Neural crest cell (in vitro differentiated cells): Measurements from ENCODE around the gene EDEM1. TPM values are rescaled to one million over a fixed set of nuclear protein-coding genes. Genes with fewer than 3 reads are reported as not detected.

Experiments
- DNase-seq: peaks from one replicate; pipeline ENCODE4 v3.0.0; 2021; ENCODE audit warnings: low read depth, mixed read lengths, low spot score
- H3K27ac Mint-ChIP-seq: one replicate; pipeline ENCODE4 v1.8.0; 2021; ENCODE audit warnings: mild to moderate bottlenecking, mixed read lengths; ENCODE audit not compliant: unreplicated experiment
- H3K27me3 Mint-ChIP-seq: 2 replicates; pipeline ENCODE4 v1.8.0; 2021; ENCODE audit warnings: low read depth, mild to moderate bottlenecking, mixed read lengths
- H3K36me3 Mint-ChIP-seq: 2 replicates; pipeline ENCODE4 v1.8.0; 2021; ENCODE audit warnings: low read depth, mild to moderate bottlenecking, mixed read lengths
- H3K4me1 Mint-ChIP-seq: 2 replicates; pipeline ENCODE4 v1.8.0; 2021; ENCODE audit warnings: mixed read lengths
- H3K4me3 Mint-ChIP-seq: one replicate; pipeline ENCODE4 v1.8.0; 2021; ENCODE audit warnings: mild to moderate bottlenecking, mixed read lengths
- H3K9me3 Mint-ChIP-seq: 2 replicates; pipeline ENCODE4 v1.8.0; 2021; ENCODE audit warnings: mixed read lengths
- total RNA-seq: library from RNA; stranded (reverse); gene quantifications from 2 replicates; pipeline ENCODE4 v1.2.1, GENCODE V29; 2021
- TF ChIP-seq, protein P1 (sequence below): fragments of 200-600 bp; sonication (generic); conservative IDR thresholded peaks from 2 replicates; pipeline ENCODE4 v1.5.0; 2021; ENCODE audit warnings: antibody characterized with exemption, mild to moderate bottlenecking

EDEM1 gene
- total RNA-seq, 1 donor from 2014 or later: 21.2 TPM

DNA sequence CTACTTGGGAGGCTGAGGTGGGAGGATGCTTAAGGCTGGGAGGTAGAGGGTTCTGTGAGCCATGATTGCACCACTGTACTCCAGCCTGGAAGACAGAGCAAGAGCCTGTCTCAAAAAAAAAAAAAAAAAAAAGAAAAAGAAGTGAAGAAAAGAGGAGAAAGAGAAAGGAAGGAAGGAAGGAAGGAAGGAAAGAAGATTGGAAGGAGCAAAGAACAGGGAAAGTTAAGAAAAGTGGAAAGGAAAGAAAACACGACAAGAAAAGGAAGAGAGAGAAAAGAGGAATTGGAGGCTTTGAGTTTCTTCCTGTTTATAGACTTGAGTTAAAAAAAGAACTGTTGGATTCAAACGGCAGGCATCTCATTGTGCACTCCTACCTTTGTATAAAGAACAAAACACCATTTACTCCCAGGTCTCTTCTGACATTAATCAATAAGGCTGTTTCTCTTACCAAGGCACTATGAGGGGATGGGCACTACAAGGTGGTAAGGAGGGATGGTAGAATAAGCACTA, 73.5 kb downstream of the EDEM1 start:
- Mint-ChIP-seq H3K27ac (no peak overlapping the region), H3K4me3 (no peak overlapping the region), H3K36me3 (no peaks in the 10 kb centered on the region), H3K27me3 (no peaks in the 10 kb centered on the region), H3K4me1 (peaks cover 5% of the 10 kb centered on the region), H3K9me3 (peaks cover 4% of the 10 kb centered on the region)
- no peak for DNase-seq
- TF ChIP-seq, protein P1, sequence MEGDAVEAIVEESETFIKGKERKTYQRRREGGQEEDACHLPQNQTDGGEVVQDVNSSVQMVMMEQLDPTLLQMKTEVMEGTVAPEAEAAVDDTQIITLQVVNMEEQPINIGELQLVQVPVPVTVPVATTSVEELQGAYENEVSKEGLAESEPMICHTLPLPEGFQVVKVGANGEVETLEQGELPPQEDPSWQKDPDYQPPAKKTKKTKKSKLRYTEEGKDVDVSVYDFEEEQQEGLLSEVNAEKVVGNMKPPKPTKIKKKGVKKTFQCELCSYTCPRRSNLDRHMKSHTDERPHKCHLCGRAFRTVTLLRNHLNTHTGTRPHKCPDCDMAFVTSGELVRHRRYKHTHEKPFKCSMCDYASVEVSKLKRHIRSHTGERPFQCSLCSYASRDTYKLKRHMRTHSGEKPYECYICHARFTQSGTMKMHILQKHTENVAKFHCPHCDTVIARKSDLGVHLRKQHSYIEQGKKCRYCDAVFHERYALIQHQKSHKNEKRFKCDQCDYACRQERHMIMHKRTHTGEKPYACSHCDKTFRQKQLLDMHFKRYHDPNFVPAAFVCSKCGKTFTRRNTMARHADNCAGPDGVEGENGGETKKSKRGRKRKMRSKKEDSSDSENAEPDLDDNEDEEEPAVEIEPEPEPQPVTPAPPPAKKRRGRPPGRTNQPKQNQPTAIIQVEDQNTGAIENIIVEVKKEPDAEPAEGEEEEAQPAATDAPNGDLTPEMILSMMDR: no peak

DNA sequence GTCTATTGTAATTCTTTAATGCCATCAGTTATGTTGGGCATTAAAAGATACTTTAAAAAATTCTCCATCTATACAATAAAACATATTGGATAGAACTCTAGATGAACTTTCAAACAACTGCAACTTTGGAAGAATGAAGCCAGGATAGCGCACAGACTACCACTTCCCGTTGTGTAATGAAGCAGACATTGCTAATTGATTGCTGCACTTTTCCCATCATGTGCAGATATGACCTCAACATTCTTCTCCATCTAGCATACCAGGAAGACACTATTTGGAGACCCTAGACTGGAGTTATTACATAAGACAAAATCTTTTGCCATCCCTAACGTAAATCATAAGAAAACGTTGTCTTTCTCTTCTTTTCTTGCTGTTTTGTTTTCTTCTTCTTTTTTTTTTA, 75.0 kb downstream of the EDEM1 start:
- Mint-ChIP-seq H3K36me3 (no peaks in the 10 kb centered on the region), H3K4me1 (peaks cover 5% of the 10 kb centered on the region), H3K4me3 (no peak overlapping the region), H3K27me3 (no peaks in the 10 kb centered on the region), H3K9me3 (peaks cover 4% of the 10 kb centered on the region), H3K27ac (no peak overlapping the region)
- DNase-seq: no peak
- TF ChIP-seq, protein P1: no peak

DNA sequence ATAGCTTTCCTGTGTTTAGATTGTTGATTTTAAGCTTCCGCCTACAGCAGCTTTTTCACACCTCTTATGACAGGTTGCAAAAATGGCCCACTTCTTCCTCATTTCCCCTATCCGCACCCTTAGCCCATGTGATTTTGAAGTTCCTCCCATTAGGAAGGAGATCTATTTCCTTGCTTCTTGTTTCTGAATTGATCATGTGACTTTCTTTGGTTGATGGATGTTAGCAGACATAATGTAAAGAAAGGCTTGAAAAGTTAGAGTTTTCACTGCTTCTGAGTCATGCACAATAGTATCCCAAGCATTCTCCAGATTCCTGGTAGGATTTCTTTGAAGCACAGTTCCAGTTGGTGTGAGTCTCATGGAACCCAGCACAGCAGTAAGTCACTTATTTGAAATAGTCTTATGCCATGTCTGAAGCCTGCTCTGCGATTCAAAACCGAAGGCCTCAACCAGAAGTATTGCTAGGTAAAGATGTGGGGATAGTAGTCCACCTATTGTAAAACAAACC, 76.6 kb downstream of the EDEM1 start:
- no peak for DNase-seq
- Mint-ChIP-seq H3K4me3 (no peak overlapping the region), H3K9me3 (peaks cover 4% of the 10 kb centered on the region), H3K27ac (no peak overlapping the region), H3K36me3 (no peaks in the 10 kb centered on the region), H3K4me1 (peaks cover 5% of the 10 kb centered on the region), H3K27me3 (no peaks in the 10 kb centered on the region)
- TF ChIP-seq, protein P1: no peak

DNA sequence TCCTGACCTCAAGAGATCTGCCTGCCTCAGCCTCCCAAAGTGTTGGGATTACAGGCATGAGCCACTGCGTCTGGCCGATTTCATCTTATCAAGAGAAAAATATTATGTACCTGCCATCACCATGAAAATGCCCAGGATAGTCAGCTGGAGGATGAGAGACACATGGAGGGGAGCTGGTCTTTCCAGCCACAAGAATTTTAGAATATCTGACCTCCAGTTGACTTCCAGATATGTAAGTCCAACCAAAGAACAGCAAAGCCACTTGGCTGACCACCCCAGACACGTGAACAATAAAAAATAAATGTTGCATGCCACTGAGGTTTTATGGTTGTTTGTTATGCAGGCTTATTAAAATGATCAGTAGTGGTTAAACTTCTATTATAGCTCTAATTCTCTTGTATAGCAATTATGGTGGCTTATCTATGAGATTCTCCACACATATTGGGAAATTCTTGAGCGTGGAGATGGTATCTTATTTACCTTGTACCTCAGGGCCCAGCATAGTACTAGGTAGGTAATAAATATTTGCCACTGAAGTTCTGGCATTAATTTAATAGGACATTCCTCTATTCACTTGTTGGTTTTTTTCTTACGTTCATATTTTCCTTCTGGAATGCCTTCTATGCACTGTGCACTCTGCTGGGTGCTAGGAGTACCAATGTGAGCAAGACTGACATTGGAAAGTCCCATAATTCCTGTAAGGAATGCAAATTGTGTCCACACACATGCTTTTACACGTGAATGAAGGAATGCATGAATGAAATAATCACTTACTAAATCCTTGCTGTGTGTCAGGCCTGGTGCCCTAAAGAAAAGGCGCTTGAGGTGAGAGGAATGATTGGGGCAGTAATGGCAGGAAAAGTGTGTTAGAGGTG, 77.6 kb downstream of the EDEM1 start:
- Mint-ChIP-seq H3K27me3 (no peaks in the 10 kb centered on the region), H3K4me3 (no peak overlapping the region), H3K27ac (no peak overlapping the region), H3K9me3 (peaks cover 4% of the 10 kb centered on the region), H3K36me3 (no peaks in the 10 kb centered on the region), H3K4me1 (peaks cover 5% of the 10 kb centered on the region)
- TF ChIP-seq, protein P1: no peak
- no peak for DNase-seq

DNA sequence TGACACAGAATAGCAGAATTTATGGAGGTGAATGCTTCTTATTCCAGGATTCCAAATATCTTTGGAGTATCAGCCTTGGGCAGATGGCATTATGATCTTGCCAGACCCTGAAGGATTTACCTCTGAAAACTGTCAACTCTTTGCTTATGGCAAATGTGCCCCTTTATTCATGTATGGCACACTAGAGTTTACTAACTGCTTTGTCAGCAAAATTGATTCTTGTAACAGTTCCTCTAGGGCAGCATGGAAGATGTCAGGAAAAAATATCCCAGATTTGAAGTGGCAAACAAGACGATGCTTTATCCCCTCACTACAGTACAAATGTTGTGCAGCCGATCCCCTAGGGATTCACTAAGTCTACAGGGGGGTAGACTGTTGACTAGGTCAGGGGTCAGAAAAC, 79.7 kb downstream of the EDEM1 start:
- TF ChIP-seq, protein P1: no peak
- Mint-ChIP-seq H3K27me3 (no peaks in the 10 kb centered on the region), H3K9me3 (no peaks in the 10 kb centered on the region), H3K36me3 (no peaks in the 10 kb centered on the region), H3K27ac (no peak overlapping the region), H3K4me3 (no peak overlapping the region), H3K4me1 (no peaks in the 10 kb centered on the region)
- DNase-seq: no peak
